ENCODE measurements around the gene LANCL2.

Gene LANCL2

GRCh38 chr7:55427342-55427741 lies 62.2 kb downstream of the LANCL2 start:
- no peaks in the 10 kb centered on the region for H3K9me2 ChIP-seq (replicated peaks; ENCODE audit: insufficient read depth, low read length)
- no peaks in the 10 kb centered on the region for H3K36me3 ChIP-seq (ENCODE audit: low read length)
- H3K27ac ChIP-seq (ENCODE audit: low read depth, low read length) = no peak overlapping the region
- no peak overlapping the region for H3K9ac ChIP-seq (ENCODE audit: low read length)
- H3K4me2 ChIP-seq (ENCODE audit: low read depth, low read length, poor library complexity, severe bottlenecking) = no peak overlapping the region
- H2AFZ ChIP-seq (ENCODE audit: low read depth, low read length, severe bottlenecking) = no peak overlapping the region
- no peak overlapping the region for H3K4me3 ChIP-seq (ENCODE audit: insufficient read depth, low read length, poor library complexity, severe bottlenecking)
- no peaks in the 10 kb centered on the region for H4K20me1 ChIP-seq (ENCODE audit: low read depth, low read length)
- H3F3A ChIP-seq (ENCODE audit: insufficient read depth) = no peaks in the 10 kb centered on the region
- TF ChIP-seq EZH2phosphoT487 (conservative IDR thresholded peaks at IDR 0.05; ENCODE audit: low read length) (no peak), CTCF (IDR thresholded peaks at IDR 0.05; ENCODE audit: insufficient read depth, low read length, poor library complexity, severe bottlenecking) (no peak)
- no peaks in the 10 kb centered on the region for H3K79me2 ChIP-seq (ENCODE audit: insufficient read depth, low read length)
- no peaks in the 10 kb centered on the region for H3K27me3 ChIP-seq (ENCODE audit: low read length)
- no peaks in the 10 kb centered on the region for H3K9me3 ChIP-seq (ENCODE audit: insufficient read depth, low read length)

GRCh38 chr7:55427800-55428199 lies 62.7 kb downstream of the LANCL2 start:
- no peaks in the 10 kb centered on the region for H3K79me2 ChIP-seq (ENCODE audit: insufficient read depth, low read length)
- H3K27me3 ChIP-seq (ENCODE audit: low read length) = no peaks in the 10 kb centered on the region
- no peaks in the 10 kb centered on the region for H3K36me3 ChIP-seq (ENCODE audit: low read length)
- no peak overlapping the region for H2AFZ ChIP-seq (ENCODE audit: low read depth, low read length, severe bottlenecking)
- no peak overlapping the region for H3K4me2 ChIP-seq (ENCODE audit: low read depth, low read length, poor library complexity, severe bottlenecking)
- H3K9me3 ChIP-seq (ENCODE audit: insufficient read depth, low read length) = no peaks in the 10 kb centered on the region
- H3K9ac ChIP-seq (ENCODE audit: low read length) = no peak overlapping the region
- H3K27ac ChIP-seq (ENCODE audit: low read depth, low read length) = no peak overlapping the region
- TF ChIP-seq CTCF (IDR thresholded peaks at IDR 0.05; ENCODE audit: insufficient read depth, low read length, poor library complexity, severe bottlenecking) (no peak), EZH2phosphoT487 (conservative IDR thresholded peaks at IDR 0.05; ENCODE audit: low read length) (no peak)
- no peaks in the 10 kb centered on the region for H4K20me1 ChIP-seq (ENCODE audit: low read depth, low read length)
- no peaks in the 10 kb centered on the region for H3K9me2 ChIP-seq (replicated peaks; ENCODE audit: insufficient read depth, low read length)
- no peaks in the 10 kb centered on the region for H3F3A ChIP-seq (ENCODE audit: insufficient read depth)
- no peak overlapping the region for H3K4me3 ChIP-seq (ENCODE audit: insufficient read depth, low read length, poor library complexity, severe bottlenecking)

GRCh38 chr7:55429835-55430499 lies 64.8 kb downstream of the LANCL2 start:
- no peaks in the 10 kb centered on the region for H3K9me2 ChIP-seq (replicated peaks; ENCODE audit: insufficient read depth, low read length)
- H3K36me3 ChIP-seq (ENCODE audit: low read length) = no peaks in the 10 kb centered on the region
- no peak overlapping the region for H3K9ac ChIP-seq (ENCODE audit: low read length)
- H3K27ac ChIP-seq (ENCODE audit: low read depth, low read length) = no peak overlapping the region
- no peaks in the 10 kb centered on the region for H4K20me1 ChIP-seq (ENCODE audit: low read depth, low read length)
- no peaks in the 10 kb centered on the region for H3K27me3 ChIP-seq (ENCODE audit: low read length)
- no peak overlapping the region for H3K4me2 ChIP-seq (ENCODE audit: low read depth, low read length, poor library complexity, severe bottlenecking)
- H3F3A ChIP-seq (ENCODE audit: insufficient read depth) = no peaks in the 10 kb centered on the region
- H3K4me3 ChIP-seq (ENCODE audit: insufficient read depth, low read length, poor library complexity, severe bottlenecking) = no peak overlapping the region
- no peaks in the 10 kb centered on the region for H3K9me3 ChIP-seq (ENCODE audit: insufficient read depth, low read length)
- H3K79me2 ChIP-seq (ENCODE audit: insufficient read depth, low read length) = no peaks in the 10 kb centered on the region
- no peak overlapping the region for H2AFZ ChIP-seq (ENCODE audit: low read depth, low read length, severe bottlenecking)
- TF ChIP-seq CTCF (IDR thresholded peaks at IDR 0.05; ENCODE audit: insufficient read depth, low read length, poor library complexity, severe bottlenecking) = no peak

Data from SU-DHL-6 (cell line).